Sciatic nerve (tissue), 2 donors: Measurements from ENCODE around the gene GUK1. TPM values are rescaled to one million over a fixed set of nuclear protein-coding genes. Genes with fewer than 3 reads are reported as not detected.

Source experiments
- ATAC-seq: fragments of 200-7000 bp; cut with Tn5 transposase; one replicate; pipeline ENCODE4 v1.9.1; 2020; ENCODE audit warnings: mild to moderate bottlenecking, moderate library complexity
- DNase-seq: peaks from one replicate; pipeline ENCODE4 v3.0.0-alpha.2; 2020; ENCODE audit warnings: low spot score
- intact Hi-C: fragments of 100-400 bp; cut with DNase I; formaldehyde crosslinking; loops from one replicate; pipeline ENCODE4 v1.14.2; 2022
- total RNA-seq: library from RNA; stranded (reverse); fragmentation: NEBNext Ultra II Directional; extraction: Animal tissue kit (Norgen Biotek cat#: 25700); gene quantifications from one replicate; pipeline ENCODE4 v1.2.1, GENCODE V29; 2021
- donor health status: DM: no; HTN: no; CAD: no.
- donor health status: DM: no; HTN: no; CAD: no.

GUK1 gene
- total RNA-seq, 1 donor from 2014 or later: 250 TPM

DNA sequence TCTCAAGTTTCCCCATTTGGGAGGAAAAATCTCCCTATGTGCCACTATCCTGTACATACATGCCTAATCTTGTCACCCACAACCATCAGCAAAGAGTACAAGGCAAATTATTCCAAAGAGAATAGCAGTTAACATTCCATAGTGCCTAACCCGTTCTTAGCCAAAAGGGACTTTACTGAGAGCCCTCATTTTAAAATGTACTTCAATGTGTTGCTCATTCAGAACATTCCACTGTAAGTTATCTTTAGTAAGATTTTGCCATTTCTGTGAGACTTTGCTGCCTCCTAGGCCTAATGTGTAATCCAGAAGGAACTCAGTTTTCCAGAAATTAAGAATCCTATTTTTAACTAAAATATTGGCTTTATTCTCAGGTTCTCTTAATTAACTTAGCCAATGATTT, 19.7 kb upstream of the GUK1 start:
- ATAC-seq (no peak), DNase-seq (no peak)
- intact Hi-C loops: loop anchor here (10.0 kb wide), 1 partner anchor 754 kb away; no protein-coding TSS in a partner anchor

DNA sequence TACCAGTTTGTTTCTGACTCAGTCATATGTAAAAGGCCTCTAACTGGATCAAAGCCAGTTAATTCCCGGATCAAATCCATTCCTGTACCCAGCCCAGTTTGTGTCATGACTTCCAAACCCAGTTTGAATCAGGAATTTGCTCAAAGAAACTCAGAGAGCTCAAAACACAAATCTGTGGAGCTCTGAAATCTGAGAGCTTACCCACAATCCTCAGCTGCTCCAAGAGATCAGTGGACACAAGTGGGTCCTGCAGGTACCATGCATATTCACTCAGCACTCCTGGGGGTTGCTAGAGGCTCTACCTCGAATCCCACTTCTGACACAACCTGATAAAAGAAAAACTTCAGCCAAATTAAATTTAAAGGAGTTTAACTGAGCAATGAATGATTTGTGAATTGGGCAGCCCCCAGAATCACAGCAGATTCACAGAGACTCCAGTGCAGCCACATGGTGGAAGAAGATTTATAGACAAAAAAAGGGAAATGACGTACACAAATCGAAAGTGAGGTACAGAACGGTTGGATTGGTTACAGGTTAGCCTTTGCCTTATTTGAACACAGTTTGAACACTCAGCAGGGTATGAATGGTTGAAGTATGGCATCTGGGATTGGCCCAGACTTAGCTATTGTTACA, 19.1 kb upstream of the GUK1 start:
- DNase-seq (no peak), ATAC-seq (no peak)
- intact Hi-C loops: loop anchor here (10.0 kb wide), 1 partner anchor 754 kb away; no protein-coding TSS in a partner anchor

DNA sequence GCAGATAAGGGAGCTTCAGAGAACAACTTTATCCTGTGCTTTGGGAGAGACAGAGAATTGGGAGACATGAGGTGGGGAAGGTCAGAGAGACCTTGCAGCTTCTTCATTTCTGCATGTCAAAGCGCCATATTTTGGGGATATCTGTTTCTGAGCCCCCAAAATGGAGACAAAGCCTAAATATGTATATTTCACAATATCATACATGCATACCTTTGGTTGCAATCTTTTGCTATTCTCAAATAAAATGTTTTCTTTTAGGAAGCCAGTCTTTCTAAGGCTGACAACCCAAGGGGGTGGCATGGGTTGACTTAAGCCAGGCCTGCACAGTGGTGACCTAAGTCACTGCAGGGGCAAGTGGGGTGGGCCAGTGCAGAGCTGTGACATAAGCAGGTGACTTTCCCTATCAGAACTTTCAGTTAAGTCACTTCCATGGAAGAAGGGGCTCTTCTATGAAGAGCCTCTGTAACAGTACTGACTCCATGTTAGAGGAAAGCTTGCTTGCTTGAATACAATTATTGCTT, 17.1 kb upstream of the GUK1 start:
- DNase-seq (no peak), ATAC-seq (no peak)
- intact Hi-C loops: loop anchor here (10.0 kb wide), 1 partner anchor 752 kb away; no protein-coding TSS in a partner anchor

DNA sequence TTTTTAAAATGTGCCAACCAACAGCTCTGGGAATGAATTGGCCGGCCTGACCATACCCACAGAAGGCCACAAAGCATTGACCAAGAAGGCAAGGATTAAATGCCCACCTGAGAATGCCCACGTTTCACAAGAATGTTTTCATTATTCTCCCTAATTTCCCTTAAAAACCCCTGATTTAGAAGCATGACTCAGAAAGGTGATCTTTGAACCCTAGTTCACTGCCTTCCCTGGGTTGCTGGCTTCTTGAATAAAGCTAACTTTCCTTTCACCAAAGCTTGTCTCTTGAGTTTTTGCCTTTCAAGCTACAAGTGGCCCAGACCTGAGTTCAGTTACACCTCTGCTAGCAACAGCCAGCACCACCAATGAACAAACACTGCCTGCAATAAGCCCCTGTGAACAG, 16.6 kb upstream of the GUK1 start:
- ATAC-seq (no peak), DNase-seq (no peak)
- intact Hi-C loops: loop anchor here (10.0 kb wide), 1 partner anchor 751 kb away; no protein-coding TSS in a partner anchor

DNA sequence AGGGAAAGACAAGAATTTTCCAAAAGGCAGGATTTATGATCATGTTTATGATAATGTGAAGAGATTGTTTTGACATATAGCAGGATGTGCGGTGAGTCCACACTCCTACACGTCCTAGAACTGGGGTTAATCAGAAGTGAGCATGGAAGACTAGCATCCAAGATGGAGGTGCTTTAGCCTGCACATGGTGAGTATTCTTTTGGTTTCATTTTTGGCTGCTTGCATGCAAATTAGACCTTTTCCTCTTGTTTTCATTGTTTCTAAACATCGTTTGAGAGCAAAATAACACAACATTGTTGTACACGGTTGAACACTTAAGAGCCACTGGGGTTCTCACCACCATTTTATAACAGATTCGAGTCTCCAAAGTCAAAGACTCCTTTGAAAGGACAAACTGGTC, 14.9 kb upstream of the GUK1 start:
- no peak for ATAC-seq
- intact Hi-C loops: loop anchor here (10.0 kb wide), 1 partner anchor 750 kb away; no protein-coding TSS in a partner anchor
- DNase-seq: no peak

DNA sequence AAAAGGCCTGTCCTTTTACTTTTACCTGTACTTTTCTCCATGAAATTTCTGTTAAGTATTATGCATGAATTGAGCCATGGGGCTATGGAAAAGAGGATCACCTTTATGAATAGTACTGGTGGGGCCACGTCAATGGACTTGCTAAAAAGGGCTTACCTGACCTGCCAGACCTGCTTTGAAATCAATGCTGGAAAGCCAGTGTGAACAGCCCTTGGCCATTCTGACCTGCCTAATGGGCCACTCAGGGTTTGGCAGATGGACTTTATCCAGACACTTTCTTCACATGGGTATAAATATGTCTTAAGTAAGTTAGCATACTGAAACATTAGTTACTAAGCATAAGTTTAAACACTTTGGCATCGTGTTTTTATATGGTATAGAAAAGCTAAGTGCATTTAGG, 8.3 kb upstream of the GUK1 start:
- DNase-seq: no peak
- intact Hi-C loops: no loop called here
- ATAC-seq: no peak

DNA sequence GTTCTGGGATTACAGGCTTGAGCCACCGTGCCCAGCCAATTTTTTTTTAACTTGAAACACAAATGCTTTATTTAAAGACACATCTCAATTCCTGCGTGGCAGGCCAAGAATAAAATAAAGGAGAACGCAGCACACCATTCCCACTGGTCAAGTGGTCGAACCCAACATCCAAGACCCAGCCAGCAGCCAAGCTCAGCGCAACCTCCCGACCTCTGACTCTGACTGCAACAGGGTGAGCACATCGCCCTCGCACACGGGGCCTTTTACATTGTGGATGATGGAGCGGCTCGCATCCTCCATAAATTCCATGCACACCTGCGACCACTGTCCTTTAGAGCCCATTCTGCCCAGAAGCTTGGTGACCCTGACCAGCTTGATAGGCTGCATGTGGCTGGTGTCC, 5.5 kb upstream of the GUK1 start:
- DNase-seq (no peak), ATAC-seq (no peak)
- intact Hi-C loops: no loop called here

DNA sequence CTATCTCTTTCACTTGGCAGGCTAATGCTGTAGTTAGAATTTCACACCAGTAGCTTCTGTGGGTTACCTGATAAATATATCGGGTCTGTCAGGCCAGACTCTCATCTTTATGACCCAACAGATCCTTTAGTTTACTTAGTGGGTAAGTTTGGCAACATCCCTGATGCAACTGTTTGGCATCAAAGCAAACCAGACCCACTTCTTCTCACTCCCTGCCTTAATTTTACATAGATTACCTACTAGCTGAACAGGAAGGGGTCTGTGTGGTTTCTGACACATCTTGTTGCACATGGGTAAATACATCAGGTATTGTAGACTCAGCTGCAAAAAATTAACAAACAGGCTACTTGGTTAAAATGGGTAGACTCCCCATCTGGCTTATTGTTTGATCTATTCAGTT, 3.2 kb upstream of the GUK1 start:
- intact Hi-C loops: no loop called here
- no peak for DNase-seq
- ATAC-seq: no peak

DNA sequence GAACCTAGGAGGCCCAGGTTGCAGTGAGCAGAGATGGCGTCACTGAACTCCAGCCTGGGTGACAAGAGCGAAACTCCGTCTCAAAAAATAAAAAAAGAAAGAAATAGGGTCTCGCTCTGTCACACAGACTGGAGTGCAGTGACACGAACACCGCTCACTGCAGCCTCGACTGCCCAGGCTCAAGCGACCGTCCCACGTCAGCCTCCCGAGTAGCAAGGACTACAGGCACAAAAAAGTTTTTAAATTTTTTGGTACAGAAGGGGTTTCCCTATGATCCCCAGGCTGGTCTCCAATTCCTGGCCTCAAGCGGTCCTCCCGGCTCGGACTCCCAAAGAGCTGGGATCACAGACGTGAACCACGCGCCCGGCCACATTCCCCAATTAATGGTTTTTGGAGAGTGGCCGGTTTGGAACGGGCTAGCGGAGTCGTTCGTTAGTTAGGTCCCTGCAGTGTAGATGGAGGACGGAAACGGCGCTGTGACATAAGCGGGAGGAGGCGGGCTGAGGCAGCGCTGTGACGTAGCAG, 611 bp upstream of the GUK1 start:
- no peak for DNase-seq
- ATAC-seq: no peak
- intact Hi-C loops: no loop called here

DNA sequence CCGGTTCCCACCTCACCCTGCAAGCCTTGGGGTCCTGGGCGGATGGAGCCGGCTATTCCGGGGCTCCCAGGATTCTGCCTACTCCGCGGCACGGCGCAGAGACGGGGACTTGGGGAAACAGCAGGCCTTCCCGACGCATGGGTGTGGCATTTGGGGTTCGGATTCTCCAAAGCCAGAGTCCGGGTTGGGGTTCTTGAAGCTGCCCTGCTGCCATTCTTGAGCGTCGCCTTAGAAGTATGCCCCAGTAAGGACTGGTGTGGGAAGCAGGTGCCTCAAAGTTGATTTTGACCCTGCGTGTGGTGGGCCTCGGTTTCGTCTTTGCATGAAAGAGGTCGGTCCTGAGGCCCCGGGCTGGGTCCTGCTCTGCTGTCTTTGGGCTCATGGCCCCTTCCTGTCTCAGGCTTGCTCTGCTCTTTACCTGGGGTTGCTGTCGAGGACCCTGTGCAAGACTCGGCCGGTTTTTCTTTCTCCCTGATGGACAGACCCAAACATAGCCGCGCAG, 696 bp downstream of the GUK1 start:
- intact Hi-C loops: no loop called here
- DNase-seq (no peak), ATAC-seq (no peak)

DNA sequence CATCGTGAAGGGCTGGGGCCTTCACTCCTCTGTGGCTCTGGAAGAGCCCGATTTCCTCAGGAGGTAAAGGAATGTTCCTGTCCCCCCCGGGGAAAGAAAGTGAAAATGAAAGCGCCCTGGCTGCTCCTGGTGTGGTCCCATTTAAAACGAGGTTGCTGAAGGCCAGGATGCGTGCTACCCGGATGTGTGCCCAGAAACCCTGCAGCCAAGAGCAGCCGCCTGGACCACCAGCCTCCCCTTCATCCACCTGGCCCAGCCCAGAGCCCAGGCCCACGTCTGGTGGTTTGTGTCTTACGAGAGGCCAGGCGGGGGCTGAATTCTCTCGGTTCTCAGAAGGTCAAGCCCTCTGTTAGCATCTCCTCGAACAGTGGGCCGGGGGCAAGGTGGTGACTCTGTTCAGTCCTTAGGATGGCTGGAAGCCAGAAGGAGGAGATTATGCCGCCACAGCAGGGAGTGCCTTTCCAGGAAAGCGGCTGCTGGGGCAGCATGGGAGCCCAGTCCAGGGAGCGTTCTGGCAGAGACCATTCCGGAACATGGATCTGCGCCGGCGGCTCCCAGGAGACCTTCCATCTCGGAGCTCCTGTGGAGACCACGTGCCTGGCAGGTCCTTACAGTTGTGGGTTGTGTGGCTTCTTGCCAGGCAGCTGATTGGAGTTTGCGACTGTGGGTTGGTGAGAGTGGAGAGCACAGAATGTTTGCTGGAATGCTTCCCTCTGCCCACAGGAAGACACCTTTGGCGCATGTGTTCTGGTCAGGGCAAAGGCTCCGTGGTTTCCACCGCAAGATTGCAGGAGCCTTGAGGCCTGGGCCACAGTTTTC, 1.4 kb downstream of the GUK1 start:
- intact Hi-C loops: no loop called here
- peak; percentile 30 for ATAC-seq
- DNase-seq: peak; percentile 88

DNA sequence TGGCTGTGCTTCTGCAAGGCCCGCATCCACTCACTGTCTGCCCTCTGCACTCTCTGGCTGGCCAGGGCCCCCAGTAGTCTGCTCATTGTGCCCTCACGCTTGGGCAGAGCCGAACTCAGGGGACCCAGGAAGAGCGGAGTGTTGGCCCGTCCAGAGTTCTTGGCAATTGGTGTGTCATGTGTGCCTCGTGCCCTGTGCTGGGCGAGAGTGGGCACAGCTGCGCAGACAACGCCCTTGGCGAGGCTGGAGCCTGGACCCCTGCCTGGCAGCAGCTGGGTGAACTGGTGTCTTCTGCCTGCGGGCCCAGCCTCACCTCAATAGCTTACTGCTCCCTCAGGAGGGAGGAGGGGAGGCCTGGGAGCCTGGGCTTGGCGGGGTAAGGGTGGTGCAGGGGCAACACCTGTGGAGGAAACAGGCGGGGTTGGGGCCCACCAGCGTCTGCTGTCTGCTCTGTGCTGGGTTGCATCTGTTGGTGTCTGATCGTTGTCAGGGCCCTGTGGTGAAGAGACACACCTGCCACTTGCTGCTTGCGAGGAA, 2.1 kb downstream of the GUK1 start:
- intact Hi-C loops: no loop called here
- ATAC-seq: no peak
- DNase-seq: no peak

DNA sequence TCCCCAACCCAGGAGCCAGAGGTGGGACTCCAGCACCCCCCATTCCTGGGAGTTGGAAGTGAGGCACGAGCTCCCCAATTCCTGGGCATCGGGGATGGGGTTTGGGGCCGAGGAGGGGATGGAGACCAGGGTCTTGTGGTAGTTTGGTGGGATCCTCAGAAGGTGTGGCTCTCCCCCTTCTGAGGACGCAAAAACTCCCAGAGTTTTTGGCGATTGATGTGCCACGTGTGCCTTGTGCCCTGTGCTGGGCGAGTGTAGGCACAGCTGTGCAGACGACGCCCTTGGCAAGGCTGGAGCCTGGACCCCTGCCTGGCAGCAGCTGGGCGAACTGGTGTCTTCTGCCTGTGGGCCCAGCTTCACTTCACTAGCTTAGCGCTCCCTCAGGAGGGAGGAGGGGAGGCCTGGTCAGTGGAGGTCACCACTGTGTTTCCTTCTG, 2.6 kb downstream of the GUK1 start:
- intact Hi-C loops: no loop called here
- no peak for ATAC-seq
- peak; percentile 57 for DNase-seq

DNA sequence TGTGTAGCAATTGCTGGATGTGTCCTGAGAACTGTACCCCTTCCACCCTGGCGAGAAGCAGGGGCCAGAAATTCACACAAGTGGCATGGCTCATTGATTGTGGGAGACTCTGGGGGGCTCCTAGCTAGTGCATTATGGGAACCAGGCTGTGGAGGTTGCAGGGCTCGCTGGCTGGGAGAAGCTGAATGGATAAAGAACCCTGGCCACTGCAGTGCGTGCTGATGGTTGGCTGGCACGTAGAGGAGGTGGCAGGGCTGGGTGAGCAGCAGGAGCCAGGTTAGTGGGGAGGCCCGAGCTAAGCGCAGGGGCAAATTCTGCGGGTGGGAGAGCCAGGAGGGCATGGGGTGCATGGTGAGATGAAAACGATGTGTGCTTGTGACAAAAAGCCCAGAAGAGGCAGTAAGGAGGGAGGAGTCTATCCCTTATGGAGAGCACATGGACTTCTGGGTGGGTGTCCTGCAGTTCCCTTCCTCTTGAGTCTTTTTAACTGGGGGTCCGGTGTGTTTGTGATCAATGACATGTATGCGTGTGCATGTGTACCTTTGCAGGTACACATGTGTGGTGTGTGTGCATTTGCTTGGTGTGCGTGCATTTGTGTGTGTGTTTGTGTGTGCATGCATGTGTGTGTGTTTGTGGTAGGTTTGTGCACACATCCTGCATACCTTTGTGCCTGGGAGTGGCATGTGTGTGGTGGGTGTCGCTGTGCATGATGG, 3.6 kb downstream of the GUK1 start:
- DNase-seq (no peak), ATAC-seq (no peak)
- intact Hi-C loops: no loop called here

DNA sequence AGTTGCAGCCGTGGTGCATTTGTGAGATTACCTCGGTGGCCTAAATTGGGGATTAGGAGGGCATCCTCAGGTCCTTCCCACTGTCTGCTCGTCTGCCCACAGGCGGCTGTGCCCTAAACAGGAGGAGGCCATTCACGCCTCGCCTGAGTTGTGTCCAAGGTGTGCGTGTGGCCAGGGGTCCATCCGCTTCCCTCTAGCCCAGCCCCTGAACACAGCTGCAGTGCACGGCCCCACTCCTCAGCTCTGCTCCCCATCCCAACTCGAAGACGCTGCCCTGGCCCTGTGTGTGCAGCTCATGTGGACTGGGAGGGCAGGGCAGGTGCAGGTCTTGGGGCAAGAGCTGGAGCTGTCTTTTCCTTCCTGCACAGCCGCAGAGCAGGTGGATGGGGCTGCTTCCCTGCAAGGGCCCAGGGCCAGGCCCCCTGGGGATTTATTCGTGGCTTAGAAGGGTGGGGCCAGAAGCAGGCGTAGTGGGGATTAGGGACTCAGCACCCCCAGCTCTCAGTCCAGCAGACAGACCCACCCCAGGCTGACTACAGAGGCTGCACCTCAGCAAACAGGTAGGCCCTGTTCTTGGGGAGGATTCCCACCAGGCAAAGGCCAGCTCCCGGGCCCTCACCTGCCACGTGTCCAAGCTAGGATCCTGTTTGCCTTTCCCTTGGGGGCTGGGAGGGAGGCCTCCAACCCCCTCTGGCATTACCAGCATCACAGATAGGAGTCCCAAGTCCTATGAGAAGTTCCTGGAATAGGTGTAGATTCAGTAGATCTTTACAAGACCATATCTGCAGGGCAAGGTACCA, 4.3 kb downstream of the GUK1 start:
- ATAC-seq (no peak), DNase-seq (no peak)
- intact Hi-C loops: no loop called here

DNA sequence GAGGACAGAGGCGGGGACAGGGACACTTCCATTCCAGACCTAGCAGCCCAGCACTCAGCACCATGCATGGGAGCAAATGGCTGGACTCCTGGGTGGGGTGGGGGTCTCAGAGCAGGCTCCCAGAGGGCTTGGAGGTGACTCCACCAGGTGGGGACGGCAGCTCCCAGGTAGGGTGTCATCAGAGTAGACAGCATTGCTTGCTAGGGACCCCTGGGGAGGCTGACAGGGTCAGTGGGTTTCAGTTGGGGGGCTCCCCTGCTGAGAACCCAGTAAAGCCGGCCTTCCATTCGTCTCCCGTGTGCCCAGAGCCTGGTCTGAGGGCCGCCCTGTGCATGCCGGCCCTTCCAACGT, 4.9 kb downstream of the GUK1 start:
- DNase-seq: no peak
- intact Hi-C loops: no loop called here
- ATAC-seq: no peak

DNA sequence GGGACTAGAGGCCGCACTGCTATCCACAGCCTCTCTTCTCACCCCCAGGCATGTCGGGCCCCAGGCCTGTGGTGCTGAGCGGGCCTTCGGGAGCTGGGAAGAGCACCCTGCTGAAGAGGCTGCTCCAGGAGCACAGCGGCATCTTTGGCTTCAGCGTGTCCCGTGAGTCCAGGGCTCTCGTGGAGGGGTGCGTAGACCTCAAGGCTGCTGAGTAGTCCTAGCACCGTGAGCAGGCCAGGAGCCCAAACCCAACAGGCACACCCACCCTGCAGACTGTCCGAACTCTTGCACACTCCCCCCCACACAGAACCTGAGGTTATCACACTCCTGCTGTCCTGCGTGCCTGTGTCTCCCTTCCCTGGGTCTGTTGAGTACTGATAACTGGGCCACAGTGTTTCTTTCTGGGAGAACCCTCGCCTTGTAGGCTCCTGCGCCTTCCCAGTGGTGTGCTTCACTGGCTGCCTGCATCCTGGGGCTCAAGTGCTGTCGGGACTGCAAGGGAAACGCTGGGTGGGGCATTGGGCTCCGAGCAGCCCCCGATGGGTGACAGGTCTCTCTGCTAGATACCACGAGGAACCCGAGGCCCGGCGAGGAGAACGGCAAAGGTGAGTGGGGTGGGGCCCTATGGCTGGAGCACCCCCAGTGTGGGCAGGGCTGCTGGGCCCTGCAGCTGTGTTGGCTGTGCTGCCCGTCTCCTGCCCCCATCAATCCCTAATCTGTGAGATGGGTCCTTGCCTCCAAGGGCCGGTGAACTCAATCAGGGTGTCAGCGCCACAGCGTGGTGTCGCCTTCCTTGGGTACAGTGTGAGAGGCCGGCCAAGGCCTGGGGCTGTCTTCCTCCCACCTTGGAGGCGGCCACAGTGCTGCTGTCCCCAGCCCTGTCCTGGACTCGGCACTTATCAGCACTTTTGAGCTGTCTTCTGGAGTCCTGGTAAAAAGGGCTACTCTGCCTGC, 5.7 kb downstream of the GUK1 start:
- DNase-seq: no peak
- no peak for ATAC-seq
- intact Hi-C loops: no loop called here
